KMS-11 (cell line): ENCODE results near the gene NRXN3.

Experiments
- H2AFZ ChIP-seq: fragments of 200-600 bp; sonication (generic); 2 replicates; pipeline ENCODE4 v1.6.1; 2016; ENCODE audit warnings: antibody characterized with exemption, mixed run types, low read depth
- H3K27ac ChIP-seq: fragments of 200-600 bp; sonication (generic); 2 replicates; pipeline ENCODE4 v1.6.1; 2016; ENCODE audit warnings: mild to moderate bottlenecking, mixed run types
- H3K27me3 ChIP-seq: fragments of 200-600 bp; sonication (generic); 2 replicates; pipeline ENCODE4 v1.6.1; 2017; ENCODE audit warnings: mild to moderate bottlenecking, low read depth, mixed run types, moderate library complexity; ENCODE audit not compliant: insufficient read depth
- H3K36me3 ChIP-seq: fragments of 200-600 bp; sonication (generic); 2 replicates; pipeline ENCODE4 v1.6.1; 2017; ENCODE audit warnings: mild to moderate bottlenecking, mixed run types; ENCODE audit not compliant: insufficient read depth
- H3K4me1 ChIP-seq: fragments of 200-600 bp; sonication (generic); 2 replicates; pipeline ENCODE4 v1.6.1; 2016; ENCODE audit warnings: mild to moderate bottlenecking, low read depth, mixed run types; ENCODE audit not compliant: poor library complexity, severe bottlenecking
- H3K4me2 ChIP-seq: fragments of 200-600 bp; sonication (generic); 2 replicates; pipeline ENCODE4 v1.7.0; 2016; ENCODE audit warnings: mild to moderate bottlenecking, mixed run types
- H3K4me3 ChIP-seq: fragments of 200-600 bp; sonication (generic); IDR thresholded peaks from 2 replicates; pipeline ENCODE4 v1.6.1; 2017; ENCODE audit warnings: low read depth, low read length, mixed read lengths; ENCODE audit not compliant: insufficient read depth
- H3K79me2 ChIP-seq: fragments of 200-600 bp; sonication (generic); 2 replicates; pipeline ENCODE4 v1.6.1; 2016; ENCODE audit warnings: low read depth, mixed run types; ENCODE audit not compliant: insufficient read depth
- H3K9ac ChIP-seq: fragments of 200-600 bp; sonication (generic); 2 replicates; pipeline ENCODE4 v1.6.1; 2016; ENCODE audit warnings: mild to moderate bottlenecking, mixed run types
- H4K20me1 ChIP-seq: fragments of 200-600 bp; sonication (generic); 2 replicates; pipeline ENCODE4 v1.6.1; 2016; ENCODE audit warnings: mild to moderate bottlenecking, mixed run types; ENCODE audit not compliant: insufficient read depth
- CTCF ChIP-seq: fragments of 200-600 bp; sonication (generic); conservative IDR thresholded peaks from 2 replicates; pipeline ENCODE4 v1.6.1; 2017; ENCODE audit warnings: low read depth, mild to moderate bottlenecking, antibody characterized with exemption, low read length, moderate library complexity, mixed read lengths

Gene NRXN3

GRCh38 chr14:78220273-78220672 is 50.1 kb downstream of the NRXN3 start:
- no peaks in the 10 kb centered on the region for H4K20me1 ChIP-seq
- H3K36me3 ChIP-seq = no peaks in the 10 kb centered on the region
- H3K27me3 ChIP-seq = no peaks in the 10 kb centered on the region
- no peak overlapping the region for H2AFZ ChIP-seq
- TF ChIP-seq CTCF = no peak
- no peaks in the 10 kb centered on the region for H3K4me1 ChIP-seq
- H3K27ac ChIP-seq = no peak overlapping the region
- H3K79me2 ChIP-seq = no peaks in the 10 kb centered on the region
- H3K9ac ChIP-seq = no peak overlapping the region
- H3K4me2 ChIP-seq = no peak overlapping the region
- H3K4me3 ChIP-seq = no peak overlapping the region

GRCh38 chr14:78222746-78223145 is 52.6 kb downstream of the NRXN3 start:
- no peaks in the 10 kb centered on the region for H3K79me2 ChIP-seq
- H3K4me1 ChIP-seq = no peaks in the 10 kb centered on the region
- H2AFZ ChIP-seq = no peak overlapping the region
- H3K4me3 ChIP-seq = no peak overlapping the region
- no peak overlapping the region for H3K9ac ChIP-seq
- no peak overlapping the region for H3K4me2 ChIP-seq
- H3K36me3 ChIP-seq = no peaks in the 10 kb centered on the region
- no peaks in the 10 kb centered on the region for H4K20me1 ChIP-seq
- no peaks in the 10 kb centered on the region for H3K27me3 ChIP-seq
- H3K27ac ChIP-seq = no peak overlapping the region
- no peak for TF ChIP-seq CTCF

GRCh38 chr14:78227248-78228077 is 57.3 kb downstream of the NRXN3 start:
- Histone ChIP-seq H2AFZ (no peak overlapping the region), H3K27me3 (no peaks in the 10 kb centered on the region), H3K4me2 (no peak overlapping the region), H3K36me3 (no peaks in the 10 kb centered on the region), H3K27ac (no peak overlapping the region), H3K4me1 (no peaks in the 10 kb centered on the region), H3K79me2 (no peaks in the 10 kb centered on the region), H3K4me3 (no peak overlapping the region), H3K9ac (no peak overlapping the region), H4K20me1 (no peaks in the 10 kb centered on the region)
- TF ChIP-seq CTCF = no peak

- no peak for TF ChIP-seq CTCF
- Histone ChIP-seq H3K79me2 (no peaks in the 10 kb centered on the region), H3K4me1 (no peaks in the 10 kb centered on the region), H3K27me3 (no peaks in the 10 kb centered on the region), H3K9ac (no peak overlapping the region), H4K20me1 (no peaks in the 10 kb centered on the region), H3K27ac (no peak overlapping the region), H3K36me3 (no peaks in the 10 kb centered on the region), H2AFZ (no peak overlapping the region), H3K4me2 (no peak overlapping the region), H3K4me3 (no peak overlapping the region)
These were observed 58.6 kb downstream of the NRXN3 start for GRCh38 chr14:78228702-78229327.
